ENCODE results near the gene NEU4. TPM values are rescaled to one million over a fixed set of nuclear protein-coding genes. Genes with fewer than 3 reads are reported as not detected.

The NEU4 gene
- total and polyA plus RNA-seq, 10 donors = 0.04 to 1.9 (median 0.32) TPM; not detected in 3

GRCh38 chr2:241762933-241763369, 46.0 kb upstream of the NEU4 start:
- H3K27me3 ChIP-seq (replicated peaks in 1 of 7) = no peaks in the 10 kb centered on the region
- H3K4me1 ChIP-seq = peaks cover 0 to 35% (median 13%) of the 10 kb centered on the region in 6 donors
- TF ChIP-seq POLR2A (IDR thresholded peaks at IDR 0.05) = no peak
- no peak for TF ChIP-seq CTCF (IDR thresholded peaks at IDR 0.05 in 8 of 11, conservative IDR thresholded peaks at IDR 0.05 in 3 of 11)
- TF ChIP-seq POLR2AphosphoS5 (IDR thresholded peaks at IDR 0.05) = peak in 2 of 3 donors; percentile 24 to 60
- WGBS, 5 donors = 55 to 77% (median 70%) methylated on average over 10 to 13 of the region's 13 CpGs
- DNase-seq = peak; percentile 81
- peak overlapping the region in 1 of 8 donors; percentile 52 for H3K4me3 ChIP-seq
- H3K36me3 ChIP-seq = peaks cover 0 to 50% (median 3%) of the 10 kb centered on the region in 6 donors
- intact Hi-C loops (cut with DNase I; ENCODE audit: low total_unique reads) = no loop called here
- H3K9me3 ChIP-seq = peaks cover 0 to 6% (median 4%) of the 10 kb centered on the region in 8 donors
- H3K27ac ChIP-seq = peak overlapping the region in 6 of 8 donors; percentile 17 to 81 (median 66)

DNA sequence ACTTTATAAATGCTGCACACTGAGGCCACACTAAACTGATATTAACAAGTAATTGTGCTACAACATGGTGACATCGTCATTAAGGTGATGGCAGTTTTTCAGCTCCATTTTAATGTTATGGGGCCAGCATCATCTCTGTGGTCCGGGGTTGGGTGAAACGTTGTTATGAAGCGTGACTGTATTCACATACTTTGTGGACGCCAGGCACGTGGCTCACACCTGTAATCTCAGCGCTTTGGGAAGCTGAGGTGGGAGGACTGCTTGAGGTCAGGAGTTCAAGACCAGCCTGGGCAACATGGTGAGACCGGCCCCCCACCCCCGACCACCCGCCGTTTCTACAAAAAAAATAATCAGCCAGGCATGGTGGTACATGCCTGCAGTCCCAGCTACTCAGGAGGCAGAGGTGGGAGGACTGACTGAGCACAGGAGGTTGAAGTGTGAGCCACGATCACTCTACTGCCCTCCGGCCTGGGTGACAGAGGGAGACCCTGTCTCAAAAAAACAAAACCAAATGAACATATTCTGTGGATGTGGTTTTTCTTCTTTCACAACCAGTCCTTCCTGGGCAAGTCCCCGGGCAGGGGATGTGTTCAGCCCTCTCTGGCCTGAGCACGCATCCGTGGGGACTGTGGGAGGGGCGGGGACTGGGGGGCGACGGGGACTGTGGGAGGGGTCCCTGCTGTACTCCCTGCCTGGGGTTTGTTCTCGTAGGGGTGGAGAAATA, 45.3 kb upstream of the NEU4 start:
- Histone ChIP-seq H3K27me3 (replicated peaks in 1 of 7) (no peaks in the 10 kb centered on the region), H3K9me3 (peaks cover 0 to 6% (median 4%) of the 10 kb centered on the region in 8 donors), H3K36me3 (peaks cover 0 to 48% (median 2%) of the 10 kb centered on the region in 6 donors), H3K4me3 (peak overlapping the region in 1 of 8 donors; percentile 52), H3K4me1 (peaks cover 0 to 35% (median 13%) of the 10 kb centered on the region in 6 donors), H3K27ac (peak overlapping the region in 6 of 8 donors; percentile 17 to 81 (median 67))
- intact Hi-C loops (cut with DNase I; ENCODE audit: low total_unique reads) = no loop called here
- 56 to 80% (median 66%) methylated on average over 20 of the region's 20 CpGs for WGBS, 5 donors
- peak; percentile 72 for DNase-seq
- no peak for TF ChIP-seq POLR2AphosphoS5 (IDR thresholded peaks at IDR 0.05)
- TF ChIP-seq CTCF (IDR thresholded peaks at IDR 0.05 in 8 of 11, conservative IDR thresholded peaks at IDR 0.05 in 3 of 11) = no peak
- no peak for TF ChIP-seq POLR2A (IDR thresholded peaks at IDR 0.05)

DNA sequence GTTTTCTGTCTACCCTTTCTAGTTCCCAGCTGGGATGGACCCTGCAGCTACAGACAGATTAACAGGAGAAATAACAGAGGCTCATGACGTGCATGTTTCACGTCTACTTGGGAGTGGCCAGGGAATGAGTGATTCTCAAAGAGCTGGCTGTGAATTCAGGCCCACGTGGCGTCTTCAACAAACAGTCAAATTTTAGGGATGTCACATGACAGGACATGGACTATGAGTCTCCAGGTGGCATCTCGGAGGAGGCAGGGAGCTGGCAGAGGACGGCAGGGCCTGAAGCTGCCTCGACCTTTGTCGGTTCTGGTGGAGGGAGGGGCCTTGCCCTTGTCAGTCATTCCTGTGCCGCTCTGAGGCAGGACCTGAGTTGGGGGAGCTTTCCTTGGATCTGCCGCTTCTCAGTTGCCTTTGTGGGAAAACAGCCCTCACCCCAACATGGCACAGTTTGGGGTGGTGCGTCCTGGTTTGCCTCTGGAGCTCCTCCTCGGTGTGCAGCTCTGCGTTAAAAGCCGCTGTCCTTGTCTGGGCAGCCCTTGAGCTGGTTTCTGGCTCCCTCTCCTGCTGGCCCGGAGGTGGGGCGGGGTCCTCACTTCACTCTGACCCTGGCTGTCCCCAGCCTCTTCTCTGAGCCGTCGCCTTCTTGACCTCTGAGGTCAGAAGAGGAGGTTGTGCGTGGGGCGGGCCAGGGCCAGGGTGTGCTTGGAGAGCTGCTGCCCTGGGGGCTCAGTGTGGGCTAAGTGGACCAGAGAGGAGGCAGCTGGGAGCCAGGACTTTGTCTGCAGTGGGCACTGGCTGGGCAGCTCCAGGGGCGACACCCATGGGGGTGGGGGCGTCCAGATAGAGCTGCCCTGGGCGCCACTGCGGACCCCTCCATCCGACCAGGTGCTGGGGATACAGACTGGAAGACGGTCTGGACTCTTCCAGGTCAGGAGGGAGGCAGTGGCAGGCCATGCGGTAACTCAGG, 44.4 kb upstream of the NEU4 start:
- H3K9me3 ChIP-seq = peaks cover 0 to 6% (median 4%) of the 10 kb centered on the region in 8 donors
- no peak for TF ChIP-seq CTCF (IDR thresholded peaks at IDR 0.05 in 8 of 11, conservative IDR thresholded peaks at IDR 0.05 in 3 of 11)
- no peak for TF ChIP-seq POLR2A (IDR thresholded peaks at IDR 0.05)
- no peak for TF ChIP-seq POLR2AphosphoS5 (IDR thresholded peaks at IDR 0.05)
- peaks cover 0 to 39% (median 0%) of the 10 kb centered on the region in 6 donors for H3K36me3 ChIP-seq
- intact Hi-C loops (cut with DNase I; ENCODE audit: low total_unique reads) = no loop called here
- DNase-seq = peak; percentile 74
- peak overlapping the region in 2 of 8 donors; percentile 69 to 81 for H3K27ac ChIP-seq
- H3K4me3 ChIP-seq = no peak overlapping the region
- 80 to 86% (median 83%) methylated on average over 19 to 27 of the region's 27 CpGs for WGBS, 5 donors
- H3K4me1 ChIP-seq = peaks cover 0 to 35% (median 11%) of the 10 kb centered on the region in 6 donors
- H3K27me3 ChIP-seq (replicated peaks in 1 of 7) = no peaks in the 10 kb centered on the region

Measured in spleen (tissue), 11 donors.